ACHN (cell line): Measurements from ENCODE around the gene TBX2.

Source experiments
- DNase-seq: peaks from one replicate; pipeline ENCODE4 v3.0.0-alpha.2; 2015
- in situ Hi-C: cut with HindIII; loops from 2 replicates; pipeline ENCODE4 v1.10.0; 2017; ENCODE audit warnings: low sequenced_read_pairs, low pct_ligation_motif_present, low pct_unique_long_range_greater_than_20kb

TBX2 gene

GRCh38 chr17:61396586-61397085 is 3.0 kb upstream of the TBX2 start:
- in situ Hi-C loops = no loop called here
- no peak for DNase-seq

DNA sequence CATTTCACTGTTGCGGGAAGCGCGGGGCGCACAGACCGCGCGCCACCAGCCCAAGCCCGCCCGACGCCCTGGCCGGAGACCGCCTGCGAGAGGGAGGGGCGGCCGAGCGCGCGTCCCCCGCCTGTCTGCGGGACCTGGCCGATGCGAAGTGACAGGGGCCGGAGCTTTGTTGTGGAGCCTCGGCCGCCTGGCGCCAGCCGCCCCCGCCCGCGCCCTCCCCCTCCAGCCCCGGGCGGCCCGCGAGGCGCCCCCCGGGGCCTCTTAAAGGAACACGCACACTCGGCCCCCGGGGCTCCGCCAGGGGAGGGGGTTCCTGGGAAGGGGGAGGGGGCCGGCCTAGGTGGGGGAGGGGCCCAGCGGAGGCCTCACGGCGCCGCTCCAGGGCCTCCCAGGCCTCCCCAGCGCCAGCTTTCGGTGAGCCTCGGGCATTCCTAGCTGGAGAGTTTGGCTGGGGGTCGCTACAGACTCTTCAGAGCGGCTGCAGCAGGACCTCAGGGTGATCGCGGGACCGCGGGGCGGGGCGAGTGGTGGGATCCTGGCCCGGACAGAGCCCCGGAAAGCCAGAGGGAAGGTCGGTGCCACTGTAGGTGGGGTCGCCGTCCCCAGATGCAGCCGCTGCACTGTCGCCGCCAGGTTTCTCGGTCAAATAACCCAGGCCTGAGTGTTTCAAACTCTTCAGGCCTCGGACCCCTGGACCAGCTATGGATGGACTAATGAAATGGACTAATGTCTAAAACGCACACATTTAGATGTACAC is 2.4 kb upstream of the TBX2 start:
- in situ Hi-C loops = no loop called here
- DNase-seq = no peak

DNA sequence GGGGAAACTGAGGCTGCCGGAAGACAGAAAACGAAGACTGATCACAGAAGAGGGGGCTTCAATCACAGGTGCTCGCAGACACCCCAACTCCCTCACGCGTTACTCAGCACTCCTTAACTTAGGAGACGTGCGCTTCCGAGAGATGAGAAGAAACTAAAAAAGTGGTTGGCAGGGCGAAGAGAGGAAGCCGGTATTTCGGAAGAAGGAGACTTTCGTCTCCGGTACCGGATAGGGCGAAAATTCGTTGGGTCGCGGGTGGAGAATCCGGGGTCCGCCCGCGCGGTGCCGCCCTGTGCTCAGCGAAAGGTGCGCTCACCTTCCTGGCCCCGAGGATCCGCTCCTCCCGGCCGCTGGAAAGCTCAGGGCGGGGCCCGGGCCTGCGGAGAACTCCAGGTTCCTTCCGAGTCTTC is 917 bp upstream of the TBX2 start:
- in situ Hi-C loops = no loop called here
- no peak for DNase-seq

DNA sequence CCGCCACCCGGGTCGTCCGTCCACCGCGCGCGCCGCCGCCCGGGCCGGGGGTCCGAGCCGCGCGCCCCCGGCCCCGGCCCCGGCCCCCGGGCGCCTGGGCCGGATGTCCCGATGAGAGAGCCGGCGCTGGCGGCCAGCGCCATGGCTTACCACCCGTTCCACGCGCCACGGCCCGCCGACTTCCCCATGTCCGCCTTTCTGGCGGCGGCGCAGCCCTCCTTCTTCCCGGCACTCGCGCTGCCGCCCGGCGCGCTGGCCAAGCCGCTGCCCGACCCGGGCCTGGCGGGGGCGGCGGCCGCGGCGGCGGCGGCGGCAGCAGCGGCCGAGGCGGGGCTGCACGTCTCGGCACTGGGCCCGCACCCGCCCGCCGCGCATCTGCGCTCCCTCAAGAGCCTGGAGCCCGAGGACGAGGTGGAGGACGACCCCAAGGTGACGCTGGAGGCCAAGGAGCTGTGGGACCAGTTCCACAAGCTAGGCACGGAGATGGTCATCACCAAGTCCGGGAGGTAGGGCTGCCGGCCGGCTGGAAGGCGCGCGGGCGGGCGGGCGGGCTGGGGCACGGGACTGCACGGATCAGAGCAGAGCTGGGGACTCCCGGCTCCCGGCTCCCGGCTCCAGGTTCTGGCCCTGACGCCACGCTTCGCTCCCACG is 548 bp downstream of the TBX2 start:
- peak; percentile 33 for DNase-seq
- in situ Hi-C loops = no loop called here

DNA sequence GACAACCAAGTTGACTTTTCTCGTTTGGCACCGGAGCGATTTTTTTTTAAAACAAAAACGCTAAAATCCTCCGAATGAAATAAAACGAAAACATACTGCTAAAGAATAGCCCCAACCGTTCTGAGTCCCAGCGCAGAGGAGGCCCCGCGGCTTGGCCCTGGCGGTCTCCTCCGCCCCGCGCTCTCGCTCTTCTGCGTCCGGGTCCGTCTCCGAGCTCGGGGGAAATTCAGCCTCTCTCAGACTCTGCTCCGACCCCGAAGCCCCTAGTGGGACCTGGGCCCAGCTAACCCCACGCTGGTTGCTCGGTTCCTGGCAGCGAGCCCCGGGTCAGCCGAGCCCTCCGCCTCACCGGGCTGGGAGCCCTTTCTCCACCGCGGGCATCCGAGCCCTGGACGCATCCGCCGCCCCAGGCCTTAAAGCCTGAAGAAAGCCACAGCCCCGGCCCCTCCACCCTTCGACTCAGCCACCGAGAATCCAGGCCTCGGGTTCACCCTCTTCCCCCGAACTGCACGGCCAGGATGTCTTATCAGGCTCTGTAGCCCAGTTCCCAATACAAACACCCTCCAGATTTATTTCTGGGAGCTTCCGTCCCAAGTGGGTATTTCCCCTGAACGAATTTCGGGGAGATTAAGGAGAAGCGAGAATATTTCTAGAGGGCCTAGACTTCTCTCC is 1.2 kb downstream of the TBX2 start:
- no peak for DNase-seq
- in situ Hi-C loops = no loop called here

DNA sequence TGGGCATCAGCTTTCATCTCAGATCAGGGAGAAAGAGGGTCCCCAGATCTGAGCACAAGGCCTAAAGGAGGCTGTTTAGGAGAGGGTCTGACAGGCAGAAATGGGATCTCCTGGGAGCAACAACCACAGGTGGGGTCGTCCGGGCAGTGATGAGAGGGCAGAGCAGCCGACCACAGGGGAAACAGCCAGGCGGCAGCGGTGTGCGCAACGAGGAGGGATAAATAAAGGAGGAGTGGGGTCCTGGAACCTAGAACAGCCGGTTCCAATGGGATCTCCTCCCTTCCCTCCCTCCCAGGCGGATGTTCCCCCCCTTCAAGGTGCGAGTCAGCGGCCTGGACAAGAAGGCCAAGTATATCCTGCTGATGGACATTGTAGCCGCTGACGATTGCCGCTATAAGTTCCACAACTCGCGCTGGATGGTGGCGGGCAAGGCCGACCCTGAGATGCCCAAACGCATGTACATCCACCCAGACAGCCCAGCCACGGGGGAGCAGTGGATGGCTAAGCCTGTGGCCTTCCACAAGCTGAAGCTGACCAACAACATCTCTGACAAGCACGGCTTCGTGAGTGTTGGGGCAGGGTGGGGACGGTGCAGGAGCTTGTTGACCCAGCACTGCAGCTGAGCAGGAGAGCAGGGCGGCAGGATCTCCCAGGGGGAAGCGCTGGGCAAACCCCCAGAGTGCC is 1.9 kb downstream of the TBX2 start:
- DNase-seq = no peak
- in situ Hi-C loops = no loop called here

DNA sequence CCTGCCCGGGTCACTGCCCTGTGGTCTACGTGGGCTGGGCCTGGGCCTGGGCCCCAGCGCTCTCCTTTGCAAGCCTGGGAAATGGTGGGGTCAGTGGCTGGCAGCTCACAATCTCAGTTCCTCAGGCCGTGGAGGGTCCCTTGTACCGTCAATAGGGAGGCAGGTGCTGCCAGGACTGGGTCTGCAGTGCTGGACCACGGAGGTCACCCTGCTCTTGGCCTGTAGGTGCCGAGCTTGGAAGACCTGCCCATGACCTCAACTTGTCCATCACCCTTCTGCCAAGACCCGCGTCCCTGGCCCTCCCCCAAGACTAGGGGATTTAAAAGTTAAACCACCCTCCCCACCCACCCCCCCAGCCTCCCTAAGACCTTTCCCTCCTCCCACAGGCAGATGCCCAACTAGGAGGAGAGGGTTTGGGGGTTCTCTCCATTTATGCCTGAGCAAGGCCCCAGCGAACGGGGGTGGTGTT is 2.5 kb downstream of the TBX2 start:
- no peak for DNase-seq
- in situ Hi-C loops = no loop called here

GRCh38 chr17:61402978-61403800 is 3.5 kb downstream of the TBX2 start:
- no peak for DNase-seq
- in situ Hi-C loops = no loop called here

GRCh38 chr17:61403801-61404662 is 4.4 kb downstream of the TBX2 start:
- DNase-seq = no peak
- in situ Hi-C loops = no loop called here

- no peak for DNase-seq
- in situ Hi-C loops = no loop called here
Measured at GRCh38 chr17:61404663-61404912, 4.9 kb downstream of the TBX2 start.

- DNase-seq = no peak
- in situ Hi-C loops = no loop called here
Measured at GRCh38 chr17:61404913-61405685, 5.5 kb downstream of the TBX2 start.

DNA sequence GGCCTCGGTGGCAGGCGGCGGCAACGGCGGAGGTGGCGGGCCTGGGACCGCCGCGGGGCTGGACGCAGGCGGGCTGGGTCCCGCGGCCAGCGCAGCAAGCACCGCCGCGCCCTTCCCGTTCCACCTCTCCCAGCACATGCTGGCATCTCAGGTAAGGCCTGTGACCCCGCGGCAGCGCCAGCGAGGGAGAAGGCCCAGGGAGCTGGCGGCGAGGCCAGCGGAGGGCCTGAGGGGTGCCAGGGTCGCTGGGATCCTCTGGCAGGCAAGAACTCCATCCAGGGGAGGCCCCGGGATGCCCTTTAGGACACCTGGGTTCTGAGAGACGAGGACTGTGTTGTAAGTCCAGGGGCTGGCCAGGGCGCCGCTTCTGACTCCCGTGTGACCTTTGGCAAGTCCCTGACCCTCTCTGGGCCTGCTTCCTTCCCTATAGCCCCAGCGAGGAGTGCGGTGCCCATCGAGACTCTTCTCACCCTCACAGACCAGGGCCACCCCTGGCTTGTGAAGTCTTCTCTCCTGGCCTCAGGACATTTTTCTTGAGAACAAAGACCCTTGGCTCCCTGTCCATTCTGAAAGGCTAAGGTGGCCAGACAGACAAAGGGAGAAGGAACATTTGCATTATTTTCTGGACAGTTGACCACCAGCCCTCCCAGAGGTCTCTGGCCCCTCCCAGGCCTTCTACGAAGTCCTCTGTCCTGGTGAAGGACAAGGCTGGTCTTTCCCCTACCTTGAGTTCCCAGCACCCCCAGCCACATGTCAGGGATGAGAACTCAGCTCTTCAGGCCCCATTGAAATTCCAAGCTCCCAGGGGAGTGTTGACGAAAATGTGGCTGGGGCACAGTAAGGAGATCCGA is 6.3 kb downstream of the TBX2 start:
- no peak for DNase-seq
- in situ Hi-C loops = no loop called here

DNA sequence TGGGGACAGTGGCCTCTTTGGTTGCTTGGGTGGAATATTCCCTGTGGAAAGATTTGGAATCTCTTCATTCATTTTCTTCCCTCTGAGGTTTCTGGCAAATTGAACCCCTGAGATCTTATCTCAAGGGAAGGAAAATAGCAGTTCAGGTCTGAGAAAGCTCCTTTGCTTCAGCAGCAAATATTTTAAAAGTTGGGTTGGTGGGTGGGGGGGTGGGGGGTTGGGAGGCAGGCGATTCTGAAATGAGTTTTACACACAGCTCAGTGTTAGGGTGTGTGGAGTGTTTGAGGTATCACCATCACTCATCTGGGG is 6.8 kb downstream of the TBX2 start:
- in situ Hi-C loops = no loop called here
- no peak for DNase-seq

- in situ Hi-C loops = no loop called here
- no peak for DNase-seq
Measured at GRCh38 chr17:61406971-61407911, 7.6 kb downstream of the TBX2 start.
